Lower leg skin (tissue), 3 donors: ENCODE data around the gene BACE1.

ENCODE experiments used
- CTCF ChIP-seq, 3 donors: fragments of 450-650 bp; IDR thresholded peaks; one replicate each; pipeline ENCODE4 v1.5.1; 2016; ENCODE audit warnings: antibody characterized with exemption in 3 of 3, mild to moderate bottlenecking in 3 of 3, moderate library complexity in 2 of 3
- POLR2A ChIP-seq, 2 donors: fragments of 450-650 bp; IDR thresholded peaks; one replicate each; pipeline ENCODE4 v1.6.1; 2016 to 2017; ENCODE audit warnings: antibody characterized with exemption in 2 of 2, mild to moderate bottlenecking in 1 of 2, moderate library complexity in 1 of 2

- TF ChIP-seq CTCF (IDR thresholded peaks at IDR 0.05) = no peak
- no peak for TF ChIP-seq POLR2A (IDR thresholded peaks at IDR 0.05)
Measured at GRCh38 chr11:117271208-117271607, 44.8 kb downstream of the BACE1 start.
